Neural progenitor cell (in vitro differentiated cells): ENCODE results near the gene TRIM44.

Source experiments
- EZH2 ChIP-seq: fragments of 200-600 bp; sonication (generic); IDR thresholded peaks from 2 replicates; pipeline ENCODE4 v1.6.1; 2017; ENCODE audit warnings: antibody characterized with exemption, mild to moderate bottlenecking, moderate library complexity
- EZH2phosphoT487 ChIP-seq: fragments of 200-600 bp; sonication (generic); IDR thresholded peaks from 2 replicates; pipeline ENCODE4 v1.6.1; 2017; ENCODE audit warnings: antibody characterized with exemption
- TF ChIP-seq, protein P1 (sequence below): fragments of 200-600 bp; sonication (generic); IDR thresholded peaks from 2 replicates; pipeline ENCODE4 v1.5.1; 2017; ENCODE audit warnings: antibody characterized with exemption, mild to moderate bottlenecking

DNA sequence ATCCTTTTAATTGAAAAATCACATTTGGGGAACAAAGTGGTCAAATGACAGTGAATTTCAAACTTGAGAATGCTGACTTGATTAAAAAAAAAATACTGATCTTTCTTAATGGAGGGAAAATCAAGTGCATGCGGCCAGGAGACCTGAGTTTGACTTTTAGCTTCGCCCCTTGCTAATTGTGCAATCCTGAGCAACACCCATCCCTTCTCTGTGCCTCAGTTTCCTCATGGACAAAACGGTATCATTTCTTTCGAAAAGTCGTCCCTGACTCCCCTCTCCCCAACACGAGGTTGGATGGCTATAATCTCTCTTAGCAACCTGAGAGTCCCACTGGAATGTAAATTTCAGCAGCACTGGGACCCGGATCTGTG is 45.3 kb upstream of the TRIM44 start:
- TF ChIP-seq, protein P1, sequence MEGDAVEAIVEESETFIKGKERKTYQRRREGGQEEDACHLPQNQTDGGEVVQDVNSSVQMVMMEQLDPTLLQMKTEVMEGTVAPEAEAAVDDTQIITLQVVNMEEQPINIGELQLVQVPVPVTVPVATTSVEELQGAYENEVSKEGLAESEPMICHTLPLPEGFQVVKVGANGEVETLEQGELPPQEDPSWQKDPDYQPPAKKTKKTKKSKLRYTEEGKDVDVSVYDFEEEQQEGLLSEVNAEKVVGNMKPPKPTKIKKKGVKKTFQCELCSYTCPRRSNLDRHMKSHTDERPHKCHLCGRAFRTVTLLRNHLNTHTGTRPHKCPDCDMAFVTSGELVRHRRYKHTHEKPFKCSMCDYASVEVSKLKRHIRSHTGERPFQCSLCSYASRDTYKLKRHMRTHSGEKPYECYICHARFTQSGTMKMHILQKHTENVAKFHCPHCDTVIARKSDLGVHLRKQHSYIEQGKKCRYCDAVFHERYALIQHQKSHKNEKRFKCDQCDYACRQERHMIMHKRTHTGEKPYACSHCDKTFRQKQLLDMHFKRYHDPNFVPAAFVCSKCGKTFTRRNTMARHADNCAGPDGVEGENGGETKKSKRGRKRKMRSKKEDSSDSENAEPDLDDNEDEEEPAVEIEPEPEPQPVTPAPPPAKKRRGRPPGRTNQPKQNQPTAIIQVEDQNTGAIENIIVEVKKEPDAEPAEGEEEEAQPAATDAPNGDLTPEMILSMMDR, result no peak
- no peak for TF ChIP-seq EZH2phosphoT487
- no peak for TF ChIP-seq EZH2
